ENCODE measurements around the gene NFATC2.
"Not testable (repeated sequence)": the region's sequence is repeated elsewhere in the genome, so short reads cannot be mapped to it uniquely, and the experiment has no call there.

Gene NFATC2

GRCh38 chr20:51470499-51470820 lies 72.1 kb downstream of the NFATC2 start:
- DNase-seq (ENCODE audit: low read depth in 2 of 2) = no peak

GRCh38 chr20:51469578-51470498 lies 72.7 kb downstream of the NFATC2 start:
- no peak for DNase-seq (ENCODE audit: low read depth in 2 of 2)

DNA sequence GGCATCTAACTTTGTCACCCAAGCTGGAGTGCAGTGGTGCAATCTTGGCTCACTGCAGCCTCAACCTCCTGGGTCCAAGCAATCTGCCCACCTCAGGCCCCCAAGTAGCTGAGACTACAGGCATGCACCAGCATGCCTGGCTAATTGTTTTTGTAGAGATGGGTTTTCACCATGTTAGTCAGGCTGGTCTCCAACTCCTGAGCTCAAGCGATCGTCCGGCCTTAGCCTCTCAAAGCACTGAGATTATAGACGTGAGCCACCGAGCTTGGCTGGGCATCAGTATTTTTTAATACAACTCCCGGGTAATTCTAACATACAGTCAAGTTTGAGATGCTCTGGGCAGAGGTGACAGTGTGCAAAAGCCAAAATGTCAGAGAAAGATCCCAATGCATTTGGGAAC lies 73.5 kb downstream of the NFATC2 start:
- no peak for DNase-seq (ENCODE audit: low read depth in 2 of 2)

- DNase-seq (ENCODE audit: low read depth in 2 of 2) = no peak
These were observed 73.9 kb downstream of the NFATC2 start for GRCh38 chr20:51468636-51469035.

DNA sequence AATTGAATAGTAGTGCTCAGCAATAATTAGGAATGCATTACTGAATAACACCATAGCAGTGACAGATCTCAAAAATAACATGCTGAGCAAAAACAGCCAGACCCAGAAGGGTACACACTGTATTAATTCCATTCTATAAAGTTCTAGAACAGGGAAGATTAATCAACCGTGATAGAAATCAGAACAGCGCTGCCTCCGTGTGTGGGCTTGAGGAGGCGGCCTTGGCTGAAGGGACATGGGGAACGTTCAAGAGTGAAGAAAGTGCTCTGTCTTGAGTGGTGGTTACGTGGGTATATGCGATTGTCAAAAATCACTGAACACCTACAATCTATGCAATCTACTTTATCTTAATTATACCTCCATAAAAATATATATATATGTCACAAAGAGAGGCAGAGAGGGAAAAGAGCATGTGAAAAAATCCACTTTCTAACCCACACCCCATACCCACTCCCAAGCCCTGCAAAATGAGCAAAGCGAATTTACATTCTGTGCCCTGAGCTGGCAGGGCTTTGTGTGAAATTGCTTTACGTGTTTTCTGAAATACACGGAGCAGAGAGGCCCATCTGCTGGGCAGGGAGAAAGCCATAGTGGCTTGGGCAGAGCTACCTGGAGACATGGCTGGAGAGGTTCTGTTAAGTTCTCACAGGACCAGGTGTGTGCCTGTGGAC lies 74.4 kb downstream of the NFATC2 start:
- DNase-seq (ENCODE audit: low read depth in 2 of 2) = no peak

DNA sequence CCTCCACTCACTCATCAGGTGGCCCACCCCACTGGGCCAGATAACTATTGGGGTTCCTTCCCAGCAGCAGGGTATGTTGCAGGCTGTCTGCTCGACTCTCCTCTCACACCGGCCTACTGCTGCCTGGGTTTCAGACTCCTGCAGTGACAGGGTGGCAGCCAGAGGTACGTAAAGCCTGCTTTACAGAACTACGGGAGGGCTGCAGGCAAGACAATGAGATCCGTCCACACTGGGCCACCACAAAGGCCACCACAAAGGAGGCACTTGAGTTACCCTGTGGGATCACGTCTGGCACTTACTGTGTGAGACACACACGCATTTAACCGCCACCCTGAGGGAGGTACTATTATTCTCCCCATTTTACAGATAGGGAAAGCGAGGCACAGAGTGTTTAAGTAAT lies 78.5 kb downstream of the NFATC2 start:
- no peak for DNase-seq (ENCODE audit: low read depth in 2 of 2)

GRCh38 chr20:51463560-51463959 lies 79.0 kb downstream of the NFATC2 start:
- DNase-seq (ENCODE audit: low read depth in 2 of 2) = no peak

- peak; percentile 26 to 29 for DNase-seq (ENCODE audit: low read depth in 2 of 2)
These were observed 79.8 kb downstream of the NFATC2 start for GRCh38 chr20:51462566-51463276.

GRCh38 chr20:51461846-51462245 lies 80.7 kb downstream of the NFATC2 start:
- DNase-seq (ENCODE audit: low read depth in 2 of 2) = not testable (repeated sequence)

DNA sequence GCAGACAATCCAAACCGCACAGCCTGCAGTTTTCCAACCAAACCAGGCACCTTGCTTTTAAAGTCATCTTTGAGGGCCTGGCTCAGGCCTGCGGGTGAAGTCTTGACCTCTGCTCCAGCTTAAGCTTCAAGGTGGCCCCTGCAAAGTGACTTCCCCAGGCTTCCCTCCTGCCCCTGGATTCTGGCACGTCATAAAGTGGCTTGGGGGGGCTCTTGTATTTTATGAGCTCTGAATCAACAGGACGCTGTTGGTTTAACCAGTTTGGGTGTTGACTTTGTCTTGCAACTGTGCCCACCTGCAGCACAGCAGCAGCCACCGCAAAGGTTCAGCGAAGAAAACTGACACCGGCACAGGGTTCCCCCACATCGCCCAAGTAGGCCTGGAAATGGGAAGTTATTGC lies 81.2 kb downstream of the NFATC2 start:
- no peak for DNase-seq (ENCODE audit: low read depth in 2 of 2)

GRCh38 chr20:51460569-51461265 lies 81.8 kb downstream of the NFATC2 start:
- no peak for DNase-seq (ENCODE audit: low read depth in 2 of 2)

DNA sequence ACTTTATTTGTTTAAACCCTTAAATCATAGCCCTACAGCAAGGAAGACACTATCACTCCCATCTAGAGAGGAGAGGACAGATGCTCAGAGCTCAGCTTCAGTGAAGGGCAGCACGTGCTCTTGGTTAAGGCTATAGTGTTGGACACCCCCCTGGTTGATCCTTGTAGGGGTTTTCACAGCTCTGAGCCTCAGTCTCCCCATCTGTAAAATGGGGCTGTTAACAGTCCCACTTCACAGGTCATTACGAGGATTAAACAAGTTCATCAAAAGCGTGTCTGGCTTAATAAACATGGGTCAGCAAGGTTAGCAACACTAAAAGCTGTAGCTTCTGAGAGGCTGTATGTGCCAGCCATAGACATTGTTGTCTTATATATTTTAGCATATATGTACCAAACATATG lies 82.4 kb downstream of the NFATC2 start:
- DNase-seq (ENCODE audit: low read depth in 2 of 2) = no peak

GRCh38 chr20:51458751-51459439 lies 83.6 kb downstream of the NFATC2 start:
- no peak for DNase-seq (ENCODE audit: low read depth in 2 of 2)

- no peak for DNase-seq (ENCODE audit: low read depth in 2 of 2)
These were observed 85.0 kb downstream of the NFATC2 start for GRCh38 chr20:51457533-51457932.

GRCh38 chr20:51456511-51457509 lies 85.7 kb downstream of the NFATC2 start:
- peak; percentile 91 to 93 for DNase-seq (ENCODE audit: low read depth in 2 of 2)

DNA sequence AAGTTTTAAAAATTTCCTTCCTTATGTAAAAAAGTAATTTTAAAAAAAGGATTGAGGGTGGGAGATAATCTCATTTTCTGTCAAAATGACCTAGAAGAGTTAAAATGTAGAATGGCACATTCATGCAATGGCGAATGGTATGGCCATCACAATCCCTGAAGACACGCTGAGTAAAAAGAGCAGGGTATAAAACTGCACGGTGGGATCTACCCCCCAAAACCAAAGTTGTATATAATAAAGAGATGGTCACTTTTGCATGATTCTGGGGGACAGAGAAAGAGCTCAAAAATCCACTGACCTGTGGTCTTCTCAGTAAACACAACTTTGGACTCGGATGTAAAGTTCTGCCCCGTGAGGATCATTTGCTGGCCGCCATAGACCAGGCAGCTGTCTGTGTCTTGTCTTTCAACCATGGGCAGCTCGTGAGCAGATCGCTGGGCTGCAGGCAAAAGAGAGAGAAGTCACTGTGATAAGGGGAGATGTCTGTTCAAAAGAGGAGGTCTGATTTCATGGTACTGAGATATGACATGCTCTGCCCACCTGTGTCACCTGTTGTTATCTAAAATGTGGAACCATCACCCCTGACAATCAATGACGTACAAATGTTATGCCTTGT lies 88.2 kb downstream of the NFATC2 start:
- no peak for DNase-seq (ENCODE audit: low read depth in 2 of 2)

GRCh38 chr20:51452734-51453365 lies 89.7 kb downstream of the NFATC2 start:
- DNase-seq (ENCODE audit: low read depth in 2 of 2) = no peak

DNA sequence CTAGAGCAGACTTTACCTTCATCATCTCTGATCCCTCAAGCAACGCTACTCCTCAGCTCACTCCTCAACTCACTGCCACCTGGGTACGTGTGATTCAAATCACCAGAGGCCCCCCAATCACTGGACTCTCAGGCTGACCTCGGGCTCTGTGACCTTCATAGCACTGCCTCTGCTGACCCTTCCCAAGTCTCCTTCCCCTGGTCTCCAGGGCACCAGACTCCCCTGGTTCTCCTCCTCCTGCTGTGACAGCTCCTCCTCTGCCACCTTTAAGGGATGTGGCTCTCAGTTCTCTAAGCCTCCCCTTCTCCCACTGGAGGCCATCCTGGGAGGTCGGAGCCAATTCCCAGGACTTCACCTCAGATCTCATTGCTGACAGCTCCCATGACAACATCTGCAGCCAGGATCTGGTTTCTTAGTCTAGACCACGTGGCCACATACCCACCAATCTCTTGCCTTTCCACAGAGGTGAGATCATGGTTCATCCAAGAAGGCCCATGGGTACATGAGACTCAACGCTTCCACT lies 90.4 kb downstream of the NFATC2 start:
- no peak for DNase-seq (ENCODE audit: low read depth in 2 of 2)

DNA sequence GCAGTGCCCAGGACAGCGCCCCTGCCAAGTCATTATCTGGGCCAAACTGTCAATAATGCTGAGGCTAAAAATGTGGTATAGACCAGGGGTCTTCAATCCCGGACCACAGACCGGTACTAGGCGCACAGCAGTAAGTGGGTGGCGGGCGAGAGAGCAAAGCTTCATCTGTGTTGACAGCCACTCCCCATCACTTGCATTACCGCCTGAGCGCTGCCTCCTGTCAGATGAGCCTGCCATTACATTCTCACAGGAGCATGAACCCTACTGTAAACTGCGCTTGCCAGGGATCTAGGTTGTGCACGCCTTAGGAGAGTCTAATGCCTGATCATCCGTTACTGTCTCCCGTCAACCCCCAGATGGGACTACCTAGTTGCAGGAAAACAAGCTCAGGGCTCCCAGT lies 91.0 kb downstream of the NFATC2 start:
- DNase-seq (ENCODE audit: low read depth in 2 of 2) = no peak

All from fibroblast of skin of left quadriceps (primary cell).